Hematopoietic multipotent progenitor cell treated with erythropoietin and hydrocortisone succinate and interleukin-3 and kit ligand, for 15 days (in vitro differentiated cells): ENCODE results near the gene PRAC1.

Source experiments
- DNase-seq: peaks from one replicate; pipeline ENCODE4 v3.0.0-alpha.2; 2015; ENCODE audit warnings: low spot score

The PRAC1 gene

DNA sequence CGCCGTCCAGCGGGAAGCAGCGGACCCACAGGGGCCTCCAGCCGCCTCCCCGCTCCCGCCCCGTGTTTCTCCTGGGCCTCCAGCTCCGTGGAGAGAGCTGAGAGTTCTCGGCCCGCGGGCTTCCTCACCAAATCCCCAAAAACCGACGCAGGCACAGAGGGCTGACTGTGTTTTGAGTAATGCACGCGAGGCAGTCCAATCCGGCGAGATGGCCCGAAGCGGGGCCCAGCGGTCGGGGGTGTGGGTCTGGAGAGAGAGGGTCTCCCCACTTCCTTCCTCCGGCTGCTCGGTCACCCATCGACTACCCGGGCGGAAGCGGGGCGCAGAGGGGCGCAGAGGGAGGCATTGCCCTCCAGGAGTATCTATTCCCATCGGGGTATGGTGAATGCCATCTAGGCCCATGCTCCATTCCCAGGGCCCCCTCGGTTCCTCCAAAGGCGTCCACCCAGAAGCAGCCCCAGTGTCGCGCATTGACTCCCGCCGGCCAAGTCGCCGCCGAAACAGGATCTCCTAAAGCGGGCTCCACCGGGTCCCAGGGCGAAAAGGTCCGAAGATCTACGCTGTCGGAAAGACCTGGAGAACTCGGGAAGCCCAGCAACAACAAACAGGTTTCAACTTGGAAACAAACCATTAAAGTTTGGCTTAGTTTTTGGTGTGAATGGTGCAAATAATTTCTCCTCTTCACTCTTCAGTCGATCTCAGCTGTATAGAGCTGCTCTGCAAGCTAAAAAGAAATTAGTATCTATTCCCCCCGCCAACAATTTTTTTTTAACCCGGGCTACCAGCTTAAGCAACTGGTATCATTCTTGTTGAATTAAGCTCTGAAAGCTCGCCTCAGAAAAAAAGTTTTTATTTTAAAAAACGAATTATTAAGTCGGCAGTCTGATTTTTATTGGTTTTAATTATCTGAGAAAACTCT lies 25.4 kb upstream of the PRAC1 start:
- DNase-seq: no peak

DNA sequence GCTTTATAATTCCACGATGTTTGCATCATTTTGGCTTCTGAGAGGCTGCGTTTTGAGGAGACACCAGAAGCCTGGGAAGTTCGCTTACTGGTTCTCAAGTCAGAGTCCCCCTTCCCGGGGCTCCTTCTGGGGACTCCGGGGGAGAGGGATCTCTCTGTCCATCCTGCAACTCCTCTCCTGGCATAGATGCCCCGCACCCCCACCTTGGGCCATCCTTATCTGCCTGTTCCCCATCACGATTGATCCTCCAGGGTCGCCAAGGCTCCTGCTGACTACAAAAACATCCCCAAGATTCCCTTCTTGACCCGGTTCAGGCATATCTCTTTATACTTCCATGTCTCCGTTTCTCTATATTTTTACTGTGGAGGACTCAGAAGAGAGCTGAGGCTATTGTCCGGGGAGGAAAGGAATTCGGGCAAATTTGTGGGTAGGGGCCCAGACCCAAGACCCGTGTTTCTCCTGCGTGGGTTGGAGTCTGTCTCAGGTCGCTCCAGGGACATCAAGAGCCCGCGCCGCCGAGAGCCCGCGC lies 24.7 kb upstream of the PRAC1 start:
- DNase-seq: no peak

DNA sequence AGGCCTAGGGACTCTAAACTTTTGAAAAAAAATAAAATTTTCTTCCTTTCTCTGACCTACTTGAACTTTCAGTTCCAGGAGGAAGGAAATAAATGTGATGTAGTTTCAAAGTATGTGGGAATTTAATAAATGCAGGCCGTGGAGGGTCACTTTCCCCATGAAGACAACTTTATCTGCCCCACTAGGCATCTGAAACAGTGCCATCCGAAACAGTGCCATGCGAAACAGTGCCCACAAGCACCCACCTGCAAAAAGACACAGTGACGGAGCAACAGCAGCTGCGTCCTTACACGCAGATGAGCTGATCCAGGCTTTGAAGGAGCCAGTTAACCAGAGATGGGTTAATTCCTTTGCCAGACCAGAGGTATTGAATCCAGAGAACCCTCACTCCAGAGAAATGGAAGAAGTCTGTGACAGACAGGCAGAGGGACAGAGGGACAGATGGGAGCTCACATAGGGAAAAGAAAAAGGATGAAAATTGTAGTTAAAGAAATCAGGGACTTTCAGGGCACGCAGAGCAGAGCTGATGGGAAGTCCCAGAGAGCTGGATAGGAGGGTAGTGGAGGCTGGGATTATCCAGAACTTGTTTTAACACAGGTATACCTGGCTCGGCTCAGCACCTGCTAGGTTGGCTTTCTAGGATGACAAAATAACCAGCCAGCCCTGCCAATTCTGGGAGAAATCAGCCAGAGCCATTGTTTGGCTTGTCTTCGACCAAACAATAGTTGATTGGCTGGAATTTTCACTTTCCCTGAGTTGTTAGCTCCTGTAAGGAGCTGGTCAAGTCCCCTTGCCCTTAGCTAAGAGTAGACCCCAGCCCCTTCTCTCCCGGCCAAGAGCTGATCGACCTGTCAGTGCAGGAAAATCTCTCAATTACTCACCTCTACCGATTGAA lies 23.3 kb upstream of the PRAC1 start:
- no peak for DNase-seq

DNA sequence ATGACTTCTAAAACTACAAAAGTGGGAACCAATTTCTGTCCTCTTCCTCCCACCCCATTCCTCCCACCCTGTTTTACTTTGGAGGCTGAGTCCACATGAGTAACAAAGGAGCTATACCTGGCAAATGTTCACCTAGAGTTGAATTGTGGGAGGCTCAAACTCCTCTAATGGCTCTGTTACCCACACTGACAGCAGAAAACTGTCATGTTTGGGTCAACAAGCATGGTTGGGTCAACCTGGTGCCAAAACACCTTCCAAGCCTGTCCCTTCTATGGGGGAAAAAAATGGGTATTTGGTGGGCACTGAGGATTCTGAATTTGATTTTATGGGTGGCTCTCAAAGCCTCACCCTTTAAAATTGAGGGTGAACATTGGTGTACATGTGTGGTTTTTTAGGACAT lies 18.2 kb upstream of the PRAC1 start:
- no peak for DNase-seq

DNA sequence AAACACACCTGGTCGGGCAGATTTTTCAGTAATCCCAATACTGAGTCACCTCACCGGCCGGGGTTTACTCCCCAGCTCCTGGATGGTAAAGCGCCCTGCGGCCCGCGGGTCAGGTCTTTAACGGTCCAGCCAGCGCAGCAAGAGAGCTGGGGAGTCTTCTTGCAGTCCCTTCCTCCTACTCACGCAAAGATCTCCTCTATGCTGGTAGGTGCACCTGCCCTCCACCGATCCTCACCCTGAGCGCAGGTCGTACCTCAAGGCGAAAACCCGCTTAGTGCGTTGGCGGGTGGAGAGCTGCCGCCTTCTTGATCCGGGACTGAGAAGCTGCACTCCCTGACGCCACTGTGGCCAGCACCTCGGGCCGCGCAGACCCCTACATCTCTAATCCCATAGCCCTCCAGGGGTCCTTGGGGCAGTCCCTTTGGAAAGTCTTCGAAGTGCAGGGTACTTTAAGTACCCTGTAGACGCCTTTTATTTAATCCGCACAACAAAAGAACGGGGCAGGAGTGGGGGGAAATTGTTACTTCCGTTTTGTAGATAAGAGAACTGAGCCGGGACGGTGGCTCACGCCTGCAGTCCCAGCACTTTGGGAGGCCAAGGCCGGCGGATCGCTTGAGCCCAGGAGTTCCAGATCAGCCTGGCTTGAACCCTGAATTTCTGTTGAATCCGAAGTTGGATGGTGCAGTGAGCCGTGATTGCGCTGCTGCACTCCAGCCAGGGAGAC lies 16.6 kb upstream of the PRAC1 start:
- DNase-seq: no peak

DNA sequence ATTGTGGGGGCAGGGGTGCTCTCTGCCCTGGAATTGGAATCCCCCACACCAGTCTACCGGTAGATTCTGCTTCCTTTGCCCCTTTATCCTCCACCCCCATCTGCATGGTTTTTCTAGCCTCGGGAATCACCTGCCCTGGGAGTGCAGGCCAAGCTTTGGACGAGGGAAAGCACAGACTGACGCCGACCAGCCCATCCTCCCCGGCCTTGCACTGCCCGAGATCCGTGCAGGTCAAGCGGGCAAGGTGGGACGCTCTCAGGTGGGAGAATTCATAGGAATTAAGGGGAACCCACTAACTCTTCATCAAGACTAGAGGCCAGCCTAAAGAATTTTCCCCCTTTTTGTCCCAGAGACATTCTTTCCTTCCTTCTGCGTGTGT lies 16.1 kb upstream of the PRAC1 start:
- no peak for DNase-seq

DNA sequence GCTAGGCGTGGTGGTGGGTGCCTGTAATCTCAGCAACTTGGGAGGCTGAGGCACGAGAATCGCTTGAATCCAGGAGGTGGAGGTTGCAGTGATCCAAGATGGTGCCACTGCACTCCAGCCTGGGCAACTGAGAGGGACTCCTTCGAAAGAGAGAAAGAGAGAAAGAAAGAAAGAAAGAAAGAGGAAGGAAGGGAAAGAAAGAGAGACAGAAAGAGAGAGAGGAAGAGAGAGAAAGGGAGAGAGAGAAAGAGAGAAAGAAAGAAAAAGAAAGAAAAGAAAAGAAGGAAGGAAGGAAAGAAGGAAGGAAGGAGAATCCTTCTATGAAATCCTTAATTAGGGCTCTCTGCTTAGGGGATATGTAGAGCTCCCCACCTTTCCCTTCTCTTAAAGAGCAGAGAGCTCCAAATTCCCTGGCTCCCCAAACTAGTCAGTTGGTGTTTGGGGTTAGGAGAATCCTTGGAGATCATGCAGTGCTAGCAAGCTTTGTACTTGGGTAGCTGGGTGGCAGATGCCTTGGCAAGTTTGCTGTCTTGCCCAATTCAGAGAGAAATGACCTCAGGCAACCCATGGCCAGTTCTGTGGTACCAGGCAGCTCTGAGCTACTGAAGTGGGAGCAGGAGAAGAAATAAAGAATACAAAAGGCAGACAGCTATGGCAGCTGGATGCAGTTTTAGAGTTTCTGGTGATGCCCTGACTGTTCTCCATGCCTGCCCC lies 15.2 kb upstream of the PRAC1 start:
- no peak for DNase-seq

DNA sequence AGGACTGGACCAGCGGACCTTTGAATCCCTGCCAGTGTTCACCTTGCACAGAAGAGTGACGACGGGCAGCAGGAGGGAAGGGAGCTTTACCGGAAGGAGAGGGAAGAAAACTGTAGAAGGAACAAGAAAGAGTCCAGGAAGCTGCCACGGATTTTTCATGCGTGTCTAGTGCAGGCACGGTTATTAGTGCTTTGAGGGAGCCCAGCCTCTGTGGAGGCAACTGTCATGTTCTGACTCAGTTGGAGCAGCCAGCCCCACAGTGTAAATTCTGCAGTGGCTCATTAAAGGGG lies 12.7 kb upstream of the PRAC1 start:
- DNase-seq: no peak

DNA sequence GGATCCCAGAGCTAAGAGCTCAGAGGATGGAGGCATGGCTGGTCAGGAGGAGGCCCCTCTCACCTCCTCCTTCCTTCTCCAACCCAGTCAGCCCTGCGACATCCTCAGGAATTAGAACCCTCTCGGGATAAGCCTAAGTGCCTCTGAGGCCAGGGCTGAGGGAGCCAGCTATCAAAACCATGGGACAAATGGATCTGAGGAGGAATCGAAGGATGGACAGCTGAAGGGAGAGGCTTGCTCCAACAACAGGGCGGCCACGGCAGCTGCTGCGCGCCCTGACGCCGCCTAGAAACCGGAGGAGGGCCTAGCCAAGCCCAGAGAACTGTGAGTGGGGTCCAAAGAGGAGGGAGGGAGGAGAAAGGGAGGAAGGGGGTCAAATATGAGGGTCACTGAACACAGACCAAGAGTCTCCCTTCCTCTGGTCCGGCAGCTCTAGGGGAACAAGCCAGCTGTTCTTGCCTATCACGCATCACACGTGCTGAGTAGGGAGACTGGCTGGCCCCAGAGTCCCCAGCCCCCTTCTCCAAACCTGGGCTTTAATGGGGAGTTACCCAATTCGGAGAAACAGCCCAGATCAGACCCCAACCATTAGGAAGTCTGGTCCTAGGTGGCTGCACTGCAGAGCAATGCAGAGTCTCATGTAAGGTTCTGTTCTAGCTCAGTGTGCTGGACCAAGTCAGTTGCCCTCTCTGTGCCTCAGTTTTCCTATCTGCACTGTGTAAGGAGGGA lies 12.2 kb upstream of the PRAC1 start:
- DNase-seq: no peak

DNA sequence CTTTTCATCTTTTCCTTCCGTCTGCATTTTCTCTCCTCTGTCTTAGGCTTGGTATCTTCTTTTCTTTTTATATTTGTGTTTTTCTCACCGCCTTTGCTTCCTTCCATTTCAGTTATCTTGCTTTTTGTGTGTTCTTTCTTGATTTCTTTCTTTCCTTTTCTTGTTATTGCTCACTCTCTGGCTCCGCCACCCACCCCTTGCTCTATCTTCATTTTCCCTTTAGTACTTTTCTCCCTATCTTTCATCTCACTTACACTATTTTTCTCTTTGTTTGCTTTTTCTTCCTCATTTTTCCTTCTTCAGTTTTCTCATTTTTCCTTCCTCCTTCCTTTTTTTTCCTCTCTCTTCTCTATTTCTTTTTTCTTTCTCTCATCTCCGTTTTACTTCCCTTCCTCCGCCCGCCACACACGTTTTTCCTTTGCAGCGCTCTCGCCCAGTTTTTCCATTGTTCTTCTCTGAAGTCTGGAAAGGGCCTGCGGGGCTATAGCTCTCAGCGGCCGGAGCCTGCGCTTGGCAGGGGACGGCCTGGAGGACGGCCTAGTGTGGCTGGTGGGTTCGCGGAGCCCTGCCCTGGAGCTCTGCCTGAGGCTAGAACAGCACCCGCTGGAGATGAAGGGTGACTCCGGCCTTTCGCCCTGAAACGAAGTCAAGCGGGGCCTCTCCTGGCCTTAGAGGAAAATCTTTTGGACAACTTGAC lies 11.5 kb upstream of the PRAC1 start:
- DNase-seq: no peak

DNA sequence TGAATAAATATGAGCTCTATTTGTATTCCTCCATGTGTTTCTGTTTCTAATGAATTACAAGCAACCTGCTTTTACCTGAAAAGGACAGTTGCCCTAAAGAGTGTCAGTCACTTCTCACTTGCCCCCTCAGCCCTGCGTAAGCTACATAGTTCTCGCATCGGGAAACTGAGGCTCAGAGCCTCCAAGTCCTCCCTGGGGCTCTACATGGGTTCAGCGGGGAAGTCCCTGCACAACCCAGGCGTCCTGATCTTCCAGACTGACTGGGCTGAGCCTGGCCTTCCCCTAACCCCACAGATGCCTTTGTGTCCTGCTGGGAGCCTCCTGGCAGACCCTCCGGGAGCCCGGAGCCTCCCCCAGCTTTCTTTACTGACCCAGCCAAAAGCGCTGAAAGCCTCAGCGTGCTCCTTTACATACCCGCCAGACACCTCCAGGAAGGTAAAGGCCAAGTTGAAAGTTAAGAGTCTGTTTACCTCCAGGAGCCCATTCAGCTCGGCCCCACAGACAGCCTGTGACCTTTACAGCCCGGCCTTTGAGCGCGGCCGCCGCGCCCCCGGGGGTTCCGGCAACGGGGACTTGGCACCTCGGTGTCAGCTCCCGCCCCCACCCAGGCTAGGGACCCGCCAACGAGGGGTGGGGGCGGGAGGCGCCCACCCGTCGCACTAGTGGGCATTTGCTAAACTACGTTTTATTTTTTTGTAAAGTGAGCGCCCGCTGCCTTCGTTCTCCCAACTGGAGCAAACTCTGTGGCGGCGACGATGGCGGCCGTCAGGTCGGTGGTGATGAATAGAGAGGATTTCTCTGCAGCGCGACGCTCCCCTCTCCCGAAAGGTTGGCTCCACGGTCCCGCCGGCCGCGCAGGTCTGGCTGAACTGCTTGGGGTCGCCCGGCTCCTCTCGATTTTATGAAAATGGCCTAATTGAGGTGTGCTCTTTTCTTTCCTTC lies 10.6 kb upstream of the PRAC1 start:
- no peak for DNase-seq

DNA sequence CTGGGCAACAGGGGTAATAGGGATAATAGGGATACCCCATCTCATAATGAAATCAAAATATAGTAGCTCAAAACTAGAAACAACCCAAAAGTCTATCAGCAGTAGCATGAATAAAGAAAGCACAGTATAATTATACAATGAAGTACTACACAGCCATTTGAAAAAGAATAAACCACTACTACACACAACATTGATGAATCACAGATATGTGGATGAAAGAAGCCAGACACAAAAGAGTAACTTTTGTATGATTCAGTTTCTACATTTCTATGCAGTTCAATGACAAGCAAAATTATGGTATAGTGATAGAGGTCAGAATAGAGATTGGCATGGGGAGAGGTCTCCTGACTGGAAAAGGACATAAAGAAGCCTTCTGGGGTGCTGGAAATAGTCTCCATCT lies 9.0 kb upstream of the PRAC1 start:
- no peak for DNase-seq

DNA sequence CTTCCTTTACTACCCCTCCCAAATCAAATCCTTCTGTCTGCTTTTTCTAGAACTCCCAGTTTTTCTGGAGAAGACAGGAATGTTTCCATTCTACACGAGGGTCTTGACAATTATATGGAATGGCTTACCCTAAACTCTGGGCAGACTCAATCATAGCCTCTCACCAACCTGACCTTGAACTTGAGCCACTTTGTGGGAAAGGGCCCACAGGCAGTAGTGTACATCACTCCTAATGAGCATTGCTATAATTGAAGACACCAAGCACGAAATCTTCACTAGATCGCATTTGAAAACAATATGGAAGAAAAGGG lies 7.9 kb upstream of the PRAC1 start:
- no peak for DNase-seq

DNA sequence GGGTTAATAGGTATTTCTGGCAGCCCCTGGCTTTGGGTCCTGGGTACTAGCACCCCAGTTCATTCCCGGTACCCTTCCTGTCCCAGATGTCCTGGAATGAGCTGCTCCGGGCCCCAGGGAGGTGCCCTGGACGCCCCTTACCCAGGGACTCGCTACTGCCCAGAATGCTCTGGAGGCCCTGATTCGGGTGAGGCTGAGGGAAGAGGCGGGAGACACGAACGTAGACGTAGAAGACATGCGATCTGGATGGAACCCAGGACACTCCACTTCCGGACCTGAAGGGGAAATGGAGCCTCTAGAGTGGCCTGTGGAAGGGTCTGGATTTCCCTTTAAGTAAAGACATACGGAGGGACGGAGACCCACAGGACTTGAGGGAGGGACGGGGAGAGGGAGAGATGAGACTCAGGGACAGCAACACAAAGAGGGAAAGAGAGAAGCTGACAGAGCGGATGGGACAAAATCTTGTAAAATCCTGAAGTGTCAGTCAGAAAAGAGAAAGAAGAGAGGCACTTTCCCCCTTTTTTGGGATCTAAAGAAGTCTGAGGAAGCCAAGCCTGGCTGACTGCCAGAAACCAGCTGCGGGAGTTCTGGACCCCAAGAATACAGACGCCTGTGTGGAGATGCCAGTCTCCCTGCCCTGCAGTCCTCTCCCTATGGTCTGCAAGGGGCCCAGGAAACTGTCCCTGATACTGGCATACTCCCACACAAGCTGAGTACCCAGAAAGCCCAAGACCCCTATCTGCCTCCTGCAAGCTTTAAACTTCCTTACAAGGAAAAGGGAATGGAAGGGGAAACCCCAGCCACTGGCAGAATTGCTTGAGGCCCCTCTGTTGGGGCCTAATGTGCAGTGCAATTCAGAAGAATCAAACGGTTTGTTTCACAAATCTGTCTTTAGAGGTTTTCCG lies 7.3 kb upstream of the PRAC1 start:
- no peak for DNase-seq

DNA sequence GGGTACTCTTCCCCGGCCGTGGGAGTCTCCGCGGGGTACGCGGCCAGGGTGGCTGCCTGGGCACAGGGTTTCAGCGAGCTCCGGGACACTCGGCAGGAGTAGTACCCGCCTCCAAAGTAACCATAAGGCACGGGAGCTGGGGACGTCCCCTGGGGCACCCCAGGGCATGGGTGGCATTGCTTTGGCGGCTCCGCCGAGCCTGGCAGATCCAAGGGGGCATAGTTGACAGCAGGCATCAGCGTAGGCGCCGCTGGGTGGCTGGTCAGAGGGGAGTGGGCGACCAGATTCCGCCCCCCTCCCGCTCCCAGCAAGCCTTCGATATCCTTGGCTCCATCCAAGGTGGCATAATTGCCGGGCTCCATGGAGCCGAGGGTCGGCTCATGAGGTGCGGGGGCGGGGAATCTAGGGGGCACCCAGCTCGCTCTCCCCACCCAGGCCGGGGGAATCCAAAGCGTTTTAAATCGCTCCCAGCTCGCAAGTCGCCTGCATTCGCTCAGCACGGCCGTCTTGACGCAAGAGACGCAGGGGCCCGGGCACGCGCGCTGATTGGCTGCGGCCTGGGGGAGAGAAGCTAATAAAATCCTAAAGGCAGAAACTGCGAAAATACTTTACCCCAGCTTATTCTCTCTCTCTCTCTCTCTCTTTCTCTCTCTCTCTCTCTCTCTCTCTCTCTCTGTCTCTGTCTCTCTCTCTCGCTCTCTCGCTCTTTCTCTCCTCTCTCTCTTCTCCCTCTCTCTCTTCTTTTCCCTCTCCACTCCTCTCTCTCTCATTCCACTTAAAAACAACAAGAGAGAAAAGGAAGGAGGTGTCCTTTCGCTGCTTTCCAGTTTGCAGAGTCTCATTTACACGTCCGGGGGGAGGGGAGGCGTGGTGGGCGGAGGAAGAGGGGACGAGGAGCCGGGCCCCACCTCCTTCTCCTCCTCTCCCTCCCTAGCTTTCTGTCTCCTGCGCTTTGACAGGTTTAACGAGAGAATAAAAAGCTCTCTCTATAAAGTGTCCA lies 6.2 kb upstream of the PRAC1 start, which contains the start of gene HOXB13:
TSS of gene HOXB13 (minus strand) at position 519 of the 1,000 bp plus-strand sequence. CDS start at position 362, 157 bp downstream.
- DNase-seq: no peak

DNA sequence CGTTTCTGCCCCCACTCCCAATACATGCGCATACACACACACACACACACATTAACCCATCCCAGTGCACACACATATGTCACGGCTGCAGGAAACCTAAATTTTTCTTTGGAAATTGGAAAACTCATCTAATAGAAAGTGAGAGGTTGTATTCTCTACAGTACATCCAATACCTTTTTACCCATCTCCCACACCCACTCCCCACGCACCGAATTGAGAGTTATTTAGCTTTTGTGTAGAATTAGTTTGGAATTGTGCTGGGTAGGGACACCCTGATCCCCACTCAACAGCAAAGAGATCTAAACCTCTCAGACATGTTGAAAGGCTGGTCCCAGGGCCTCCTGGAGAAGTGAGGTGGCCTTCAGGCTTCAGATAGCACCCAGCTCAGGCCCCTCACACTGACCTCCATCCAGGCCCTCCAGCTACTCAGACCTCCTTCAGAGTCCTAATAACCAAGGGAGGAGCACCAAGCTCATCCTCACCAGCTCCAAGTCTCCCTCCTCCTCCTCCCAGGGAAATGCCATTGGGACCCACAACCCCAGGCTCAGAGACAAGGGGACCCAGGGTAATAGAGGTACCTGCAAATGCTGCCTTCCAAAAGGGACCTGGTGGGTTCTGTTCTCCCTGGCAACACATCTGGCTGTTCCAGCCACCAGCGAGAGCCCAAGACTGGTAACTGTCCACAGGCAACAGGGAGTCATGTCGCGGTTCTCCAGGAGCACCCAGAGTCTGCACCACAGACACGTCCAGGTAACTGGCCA lies 5.3 kb upstream of the PRAC1 start:
- DNase-seq: no peak
